GM23338 (cell line): ENCODE results near the gene PPP1R3D. TPM values are rescaled to one million over a fixed set of nuclear protein-coding genes. Genes with fewer than 3 reads are reported as not detected.

Experiments used
- ATAC-seq: fragments of 200-7000 bp; cut with Tn5 transposase; 3 replicates; pipeline ENCODE4 v1.9.1; 2020
- DNase-seq: peaks from one replicate; pipeline ENCODE4 v3.0.0-alpha.2; 2015; ENCODE audit warnings: low spot score
- H2AFZ ChIP-seq: fragments of 200-600 bp; sonication (generic); 2 replicates; pipeline ENCODE4 v1.8.0; 2016; ENCODE audit warnings: antibody characterized with exemption, mild to moderate bottlenecking, moderate library complexity
- H3F3A ChIP-seq: fragments of 200-600 bp; sonication (generic); replicated peaks from 2 replicates; pipeline ENCODE4 v1.8.0; 2017; ENCODE audit warnings: antibody characterized with exemption, mixed run types, low read depth
- H3K27ac ChIP-seq: fragments of 200-600 bp; sonication (generic); 2 replicates; pipeline ENCODE4 v1.6.1; 2016; ENCODE audit warnings: low read depth
- H3K27me3 ChIP-seq: fragments of 200-600 bp; sonication (generic); 2 replicates; pipeline ENCODE4 v1.8.0; 2016; ENCODE audit warnings: mild to moderate bottlenecking, mixed run types, moderate library complexity; ENCODE audit not compliant: insufficient read depth
- H3K36me3 ChIP-seq: fragments of 200-600 bp; sonication (generic); 2 replicates; pipeline ENCODE4 v1.8.0; 2016; ENCODE audit warnings: mild to moderate bottlenecking; ENCODE audit not compliant: insufficient read depth
- H3K4me1 ChIP-seq: fragments of 200-600 bp; sonication (generic); 2 replicates; pipeline ENCODE4 v1.8.0; 2016; ENCODE audit warnings: mild to moderate bottlenecking, moderate library complexity; ENCODE audit not compliant: insufficient read depth
- H3K4me2 ChIP-seq: fragments of 200-600 bp; sonication (generic); 2 replicates; pipeline ENCODE4 v1.7.1; 2017; ENCODE audit warnings: mixed run types
- H3K4me3 ChIP-seq: fragments of 200-600 bp; sonication (generic); 2 replicates; pipeline ENCODE4 v1.6.1; 2016; ENCODE audit warnings: mixed run types
- H3K79me2 ChIP-seq: fragments of 200-600 bp; sonication (generic); replicated peaks from 2 replicates; pipeline ENCODE4 v1.8.0; 2017; ENCODE audit warnings: mild to moderate bottlenecking; ENCODE audit not compliant: insufficient read depth
- H3K9me2 ChIP-seq: fragments of 200-600 bp; sonication (generic); 2 replicates; pipeline ENCODE4 v1.8.0; 2017; ENCODE audit not compliant: insufficient read depth
- H4K20me1 ChIP-seq: fragments of 200-600 bp; sonication (generic); replicated peaks from 2 replicates; pipeline ENCODE4 v1.8.0; 2017; ENCODE audit warnings: mild to moderate bottlenecking; ENCODE audit not compliant: insufficient read depth
- H3K27ac Mint-ChIP-seq: 2 replicates; pipeline ENCODE4 v1.8.0; 2020; ENCODE audit warnings: inconsistent platforms, mild to moderate bottlenecking, moderate library complexity, mixed read lengths
- H3K27me3 Mint-ChIP-seq: 3 replicates; pipeline ENCODE4 v1.8.0; 2022; ENCODE audit warnings: low read depth, mild to moderate bottlenecking, moderate library complexity, mixed read lengths, inconsistent platforms; ENCODE audit not compliant: insufficient read depth, poor library complexity
- H3K36me3 Mint-ChIP-seq: 3 replicates; pipeline ENCODE4 v1.8.0; 2021; ENCODE audit warnings: low read depth, mild to moderate bottlenecking, inconsistent platforms, moderate library complexity, mixed read lengths
- H3K4me1 Mint-ChIP-seq: 3 replicates; pipeline ENCODE4 v1.8.0; 2020; ENCODE audit warnings: mild to moderate bottlenecking, inconsistent platforms, mixed read lengths
- H3K4me3 Mint-ChIP-seq: 3 replicates; pipeline ENCODE4 v1.8.0; 2021; ENCODE audit warnings: moderate library complexity, mild to moderate bottlenecking, inconsistent platforms, mixed read lengths
- H3K9me3 Mint-ChIP-seq: 3 replicates; pipeline ENCODE4 v1.8.0; 2020; ENCODE audit warnings: moderate library complexity, mild to moderate bottlenecking, inconsistent platforms, mixed read lengths
- CTCF ChIP-seq, 2 experiments: fragments of 200-600 bp in 1 of 2; sonication (generic) in 1 of 2; conservative IDR thresholded peaks; 2 replicates each; pipeline versions ENCODE4 v1.5.1 to v1.6.1; 2016 to 2017; ENCODE audit warnings: antibody characterized with exemption in 2 of 2, low read depth in 2 of 2, mild to moderate bottlenecking in 2 of 2, moderate library complexity in 1 of 2
- ETS1 ChIP-seq: IDR thresholded peaks from 2 replicates; pipeline ENCODE4 v1.6.1; 2016; ENCODE audit warnings: antibody characterized with exemption
- EZH2 ChIP-seq: fragments of 200-600 bp; sonication (generic); IDR thresholded peaks from one replicate; pipeline ENCODE4 v1.8.0; 2017; ENCODE audit warnings: antibody characterized with exemption, mild to moderate bottlenecking, low read depth; ENCODE audit not compliant: unreplicated experiment
- EZH2phosphoT487 ChIP-seq: fragments of 200-600 bp; sonication (generic); IDR thresholded peaks from one replicate; pipeline ENCODE4 v1.8.1; 2018; ENCODE audit warnings: antibody characterized with exemption; ENCODE audit not compliant: unreplicated experiment
- JUNB ChIP-seq: IDR thresholded peaks from one replicate; pipeline ENCODE4 v1.6.1; 2016; ENCODE audit warnings: antibody characterized with exemption; ENCODE audit not compliant: unreplicated experiment
- NANOG ChIP-seq: IDR thresholded peaks from 2 replicates; pipeline ENCODE4 v1.6.1; 2016; ENCODE audit warnings: antibody characterized with exemption, borderline replicate concordance
- STAT1 ChIP-seq: IDR thresholded peaks from one replicate; pipeline ENCODE4 v1.6.1; 2016; ENCODE audit warnings: antibody characterized with exemption; ENCODE audit not compliant: unreplicated experiment
- ZNF114 ChIP-seq: fragments of 250-450 bp; sonication (Bioruptor Pico); IDR thresholded peaks from 2 replicates; pipeline ENCODE4 v1.5.0; 2020; ENCODE audit warnings: mild to moderate bottlenecking, moderate library complexity
- ZNF331 ChIP-seq: fragments of 250-450 bp; sonication (Bioruptor Pico); IDR thresholded peaks from 2 replicates; pipeline ENCODE4 v1.5.0; 2020; ENCODE audit warnings: low read depth, mild to moderate bottlenecking, moderate library complexity
- ZNF462 ChIP-seq: fragments of 250-450 bp; sonication (Bioruptor Pico); IDR thresholded peaks from 2 replicates; pipeline ENCODE4 v1.5.0; 2020; ENCODE audit warnings: mild to moderate bottlenecking, moderate library complexity
- polyA plus RNA-seq: library from polyadenylated mRNA; unstranded; fragments of >200 nt; fragmentation: Nextera tagmentation; extraction: Ambion mirVana; gene quantifications from 2 replicates; pipeline ENCODE4 v1.2.1, GENCODE V29; 2016
- total RNA-seq: library from RNA; depleted of rRNA; stranded (reverse); fragments of >200 nt; shearing (Covaris generic); gene quantifications from 2 replicates; pipeline ENCODE4 v1.2.3, GENCODE V29; 2014
- TF ChIP-seq, protein P1 (sequence below): IDR thresholded peaks from one replicate; pipeline ENCODE4 v1.6.1; 2018; ENCODE audit warnings: antibody characterized with exemption; ENCODE audit not compliant: unreplicated experiment

PPP1R3D gene
- total and polyA plus RNA-seq, 2 experiments from 2014 or later: 1.4 to 3.0 TPM

- Mint-ChIP-seq H3K9me3 (no peaks in the 10 kb centered on the region), H3K27ac (no peak overlapping the region), H3K27me3 (peaks cover 5% of the 10 kb centered on the region), H3K4me3 (no peak overlapping the region), H3K36me3 (no peaks in the 10 kb centered on the region), H3K4me1 (peaks cover 4% of the 10 kb centered on the region; the same call in 1 of the 3 replicates)
- ATAC-seq (no peak), DNase-seq (no peak)
- no peak overlapping the region for H3K4me3 ChIP-seq
- H2AFZ ChIP-seq: no peak overlapping the region
- H3K36me3 ChIP-seq: no peaks in the 10 kb centered on the region
- H3K4me1 ChIP-seq: no peaks in the 10 kb centered on the region
- TF ChIP-seq ZNF462 (CRISPR knock-in tag) (no peak), NANOG (no peak), STAT1 (no peak), ZNF331 (CRISPR knock-in tag) (no peak), ZNF114 (CRISPR knock-in tag) (no peak), EZH2 (no peak), JUNB (no peak), ETS1 (no peak), CTCF (conservative IDR thresholded peaks at IDR 0.05; ENCODE audit: low read depth in 2 of 2) (no peak), EZH2phosphoT487 (no peak)
- TF ChIP-seq, protein P1, sequence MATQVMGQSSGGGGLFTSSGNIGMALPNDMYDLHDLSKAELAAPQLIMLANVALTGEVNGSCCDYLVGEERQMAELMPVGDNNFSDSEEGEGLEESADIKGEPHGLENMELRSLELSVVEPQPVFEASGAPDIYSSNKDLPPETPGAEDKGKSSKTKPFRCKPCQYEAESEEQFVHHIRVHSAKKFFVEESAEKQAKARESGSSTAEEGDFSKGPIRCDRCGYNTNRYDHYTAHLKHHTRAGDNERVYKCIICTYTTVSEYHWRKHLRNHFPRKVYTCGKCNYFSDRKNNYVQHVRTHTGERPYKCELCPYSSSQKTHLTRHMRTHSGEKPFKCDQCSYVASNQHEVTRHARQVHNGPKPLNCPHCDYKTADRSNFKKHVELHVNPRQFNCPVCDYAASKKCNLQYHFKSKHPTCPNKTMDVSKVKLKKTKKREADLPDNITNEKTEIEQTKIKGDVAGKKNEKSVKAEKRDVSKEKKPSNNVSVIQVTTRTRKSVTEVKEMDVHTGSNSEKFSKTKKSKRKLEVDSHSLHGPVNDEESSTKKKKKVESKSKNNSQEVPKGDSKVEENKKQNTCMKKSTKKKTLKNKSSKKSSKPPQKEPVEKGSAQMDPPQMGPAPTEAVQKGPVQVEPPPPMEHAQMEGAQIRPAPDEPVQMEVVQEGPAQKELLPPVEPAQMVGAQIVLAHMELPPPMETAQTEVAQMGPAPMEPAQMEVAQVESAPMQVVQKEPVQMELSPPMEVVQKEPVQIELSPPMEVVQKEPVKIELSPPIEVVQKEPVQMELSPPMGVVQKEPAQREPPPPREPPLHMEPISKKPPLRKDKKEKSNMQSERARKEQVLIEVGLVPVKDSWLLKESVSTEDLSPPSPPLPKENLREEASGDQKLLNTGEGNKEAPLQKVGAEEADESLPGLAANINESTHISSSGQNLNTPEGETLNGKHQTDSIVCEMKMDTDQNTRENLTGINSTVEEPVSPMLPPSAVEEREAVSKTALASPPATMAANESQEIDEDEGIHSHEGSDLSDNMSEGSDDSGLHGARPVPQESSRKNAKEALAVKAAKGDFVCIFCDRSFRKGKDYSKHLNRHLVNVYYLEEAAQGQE: no peak
- H3K79me2 ChIP-seq: no peaks in the 10 kb centered on the region
- no peaks in the 10 kb centered on the region for H4K20me1 ChIP-seq
- no peaks in the 10 kb centered on the region for H3K27me3 ChIP-seq
- no peaks in the 10 kb centered on the region for H3K9me2 ChIP-seq
- H3K27ac ChIP-seq: no peak overlapping the region
- no peaks in the 10 kb centered on the region for H3F3A ChIP-seq
- no peak overlapping the region for H3K4me2 ChIP-seq
Measured at GRCh38 chr20:59983076-59983475, 43.0 kb upstream of the PPP1R3D start.
